K562 (cell line): ENCODE results near the gene TLNRD1. TPM values are rescaled to one million over a fixed set of nuclear protein-coding genes. Genes with fewer than 3 reads are reported as not detected.
A peak's percentile ranks its signal among the peaks of the same experiment; 100 is the strongest.

ENCODE experiments used
- ATAC-seq: fragments of 200-7000 bp; cut with Tn5 transposase; 3 replicates; pipeline ENCODE4 v1.9.1; 2020; ENCODE audit warnings: moderate library complexity
- BruUV-seq: library from RNA; stranded (reverse); fragments of 400-500 nt; replicated peaks from 2 replicates; lab custom pipeline; 2021; lab: Mats Ljungman, UMichigan
- CTCF ChIA-PET: fragments of 300-600 bp; formaldehyde crosslinking; extraction: SDS; loops from one replicate; lab custom pipeline; 2021; ENCODE audit warnings: low intra/inter-chr PET ratio; lab: Yijun Ruan, JAX
- POLR2A ChIA-PET: fragments of 300-600, 350-650 bp; sonication (Branson Sonifier 250); formaldehyde crosslinking; extraction: SDS; loops from one replicate; lab custom pipeline; 2021; ENCODE audit warnings: antibody characterized with exemption, inconsistent platforms; lab: Yijun Ruan, JAX
- DNase-seq, 4 experiments: peaks; one replicate each; pipeline versions ENCODE4 v3.0.0 to v3.0.0-alpha.2; 2011 to 2018; ENCODE audit warnings: low spot score in 3 of 4, mixed read lengths in 3 of 4; ENCODE audit errors: extremely low read depth in 1 of 4
- FAIRE-seq: peaks from 2 replicates; lab custom pipeline; 2011; peaks lifted over from hg19 to GRCh38; lab: Jason Lieb, UNC
- H2AFZ ChIP-seq: 2 replicates; pipeline ENCODE4 v1.6.0; 2011; ENCODE audit warnings: low read depth, low read length, control low read depth, inconsistent platforms
- H3K27ac ChIP-seq: fragments of 200-600 bp; 3 replicates; pipeline ENCODE4 v1.8.0; 2011; ENCODE audit warnings: low read depth, mild to moderate bottlenecking, control low read depth, inconsistent platforms, low read length, moderate library complexity, mixed read lengths; ENCODE audit errors: extremely low read depth
- H3K27me3 ChIP-seq, 2 experiments: fragments of 300-600 bp in 1 of 2; 2 replicates in 1 of 2; 3 replicates in 1 of 2; pipeline versions ENCODE4 v1.6.0 to v1.8.0; 2011; ENCODE audit warnings: inconsistent platforms in 2 of 2, low read length in 2 of 2, mild to moderate bottlenecking in 1 of 2, mixed read lengths in 1 of 2, moderate library complexity in 1 of 2; ENCODE audit not compliant: control insufficient read depth in 2 of 2, insufficient read depth in 2 of 2
- H3K36me3 ChIP-seq: fragments of 300-600 bp; 3 replicates; pipeline ENCODE4 v1.8.0; 2011; ENCODE audit warnings: mild to moderate bottlenecking, low read length, inconsistent platforms; ENCODE audit not compliant: control insufficient read depth, insufficient read depth
- H3K4me1 ChIP-seq, 2 experiments: fragments of 200-600 bp in 1 of 2; replicated peaks in 1 of 2; 2 replicates in 1 of 2; 3 replicates in 1 of 2; pipeline versions ENCODE4 v1.5.1 to v1.8.0; 2011; ENCODE audit warnings: inconsistent platforms in 2 of 2, low read length in 2 of 2, mild to moderate bottlenecking in 1 of 2, mixed read lengths in 1 of 2, moderate library complexity in 1 of 2; ENCODE audit not compliant: control insufficient read depth in 2 of 2, insufficient read depth in 2 of 2
- H3K4me2 ChIP-seq: 2 replicates; pipeline ENCODE4 v1.6.1; 2011; ENCODE audit warnings: low read length, control low read depth, inconsistent platforms, mixed read lengths; ENCODE audit not compliant: insufficient read depth
- H3K4me3 ChIP-seq: fragments of 200-600 bp; sonication (generic), shearing (Covaris generic); 2 replicates; pipeline ENCODE4 v1.5.1; 2016; ENCODE audit warnings: control low read depth, inconsistent platforms
- H3K79me2 ChIP-seq: fragments of 200-600 bp; 3 replicates; pipeline ENCODE4 v1.8.0; 2011; ENCODE audit warnings: low read length, inconsistent platforms; ENCODE audit not compliant: control insufficient read depth, insufficient read depth
- H3K9ac ChIP-seq, 2 experiments: 2 replicates each; pipeline versions ENCODE4 v1.6.0 to v1.6.1; 2011; ENCODE audit warnings: low read depth in 2 of 2, low read length in 2 of 2, control low read depth in 1 of 2, inconsistent platforms in 1 of 2, mild to moderate bottlenecking in 1 of 2, mixed read lengths in 1 of 2; ENCODE audit not compliant: insufficient read depth in 1 of 2
- H3K9me1 ChIP-seq: one replicate; pipeline ENCODE4 v1.6.0; 2011; ENCODE audit warnings: inconsistent platforms, mild to moderate bottlenecking, low read length, moderate library complexity; ENCODE audit not compliant: control insufficient read depth, insufficient read depth
- H3K9me3 ChIP-seq: replicated peaks from 2 replicates; pipeline ENCODE4 v1.5.1; 2011; ENCODE audit warnings: low read depth, low read length, inconsistent platforms; ENCODE audit not compliant: control insufficient read depth, insufficient read depth
- H4K20me1 ChIP-seq: replicated peaks from 2 replicates; pipeline ENCODE4 v1.6.1; 2011; ENCODE audit warnings: low read length, inconsistent platforms, mixed read lengths; ENCODE audit not compliant: control insufficient read depth, insufficient read depth
- DMBX1 ChIP-seq: fragments of 250-450 bp; sonication (Bioruptor Pico); IDR thresholded peaks from 2 replicates; pipeline ENCODE4 v1.8.0; 2022; ENCODE audit warnings: inconsistent platforms, mild to moderate bottlenecking, moderate library complexity, borderline replicate concordance
- EP400 ChIP-seq: fragments of 450-650 bp; IDR thresholded peaks from 2 replicates; pipeline ENCODE4 v1.6.1; 2017; ENCODE audit warnings: antibody characterized with exemption, mild to moderate bottlenecking, moderate library complexity
- FOXO4 ChIP-seq: fragments of 450-650 bp; formaldehyde crosslinking; IDR thresholded peaks from 2 replicates; pipeline ENCODE4 v1.4.0; 2020; ENCODE audit warnings: mild to moderate bottlenecking, moderate library complexity
- MTA2 ChIP-seq: fragments of 450-650 bp; IDR thresholded peaks from 2 replicates; pipeline ENCODE4 v1.6.1; 2016; ENCODE audit warnings: low read depth
- POLR3A ChIP-seq: IDR thresholded peaks from 2 replicates; pipeline ENCODE4 v1.6.1; 2011; ENCODE audit warnings: borderline replicate concordance, mild to moderate bottlenecking, moderate library complexity; ENCODE audit not compliant: insufficient read length, insufficient read depth; ENCODE audit errors: extremely low read depth
- RFX5 ChIP-seq: IDR thresholded peaks from 2 replicates; pipeline ENCODE4 v1.6.1; 2011; ENCODE audit warnings: low read depth, mild to moderate bottlenecking, improper control_type of control experiment, low read length
- USF1 ChIP-seq: sonication (generic); formaldehyde crosslinking; IDR thresholded peaks from 2 replicates; pipeline ENCODE4 v1.9.0; 2022; ENCODE audit warnings: mild to moderate bottlenecking, missing genetic modification reagents
- USF2 ChIP-seq: sonication (generic); formaldehyde crosslinking; IDR thresholded peaks from 2 replicates; pipeline ENCODE4 v1.5.0; 2020; ENCODE audit warnings: missing genetic modification reagents
- ZNF165 ChIP-seq: fragments of 250-450 bp; sonication (Bioruptor Pico); IDR thresholded peaks from 2 replicates; pipeline ENCODE4 v1.4.0; 2020; ENCODE audit warnings: borderline replicate concordance
- ZNF212 ChIP-seq: fragments of 450-650 bp; formaldehyde crosslinking; IDR thresholded peaks from 2 replicates; pipeline ENCODE4 v1.4.0; 2020; ENCODE audit warnings: mild to moderate bottlenecking
- ZNF3 ChIP-seq: fragments of 250-450 bp; sonication (Bioruptor Pico); IDR thresholded peaks from 2 replicates; pipeline ENCODE4 v1.5.0; 2021; ENCODE audit warnings: mild to moderate bottlenecking, moderate library complexity
- ZNF436 ChIP-seq: fragments of 250-450, 450-650 bp; sonication (Bioruptor Pico); formaldehyde crosslinking; IDR thresholded peaks from 2 replicates; pipeline ENCODE4 v1.7.0; 2020; ENCODE audit warnings: mild to moderate bottlenecking
- ZNF696 ChIP-seq: fragments of 250-450 bp; sonication (Bioruptor Pico); conservative IDR thresholded peaks from 2 replicates; pipeline ENCODE4 v1.4.0; 2020; ENCODE audit warnings: mild to moderate bottlenecking, moderate library complexity
- WGBS: fragments of 100-300 bp; shearing (Covaris generic); methylation state at CpG from one replicate; pipeline ENCODE4 v1.1.6; 2016; ENCODE audit warnings: low coverage, mixed read lengths; ENCODE audit not compliant: insufficient coverage; ENCODE audit errors: missing lambda C conversion rate; 5-methylcytosine and 5-hydroxymethylcytosine counted together
- in situ Hi-C: fragments of 300-500 bp; cut with MboI; formaldehyde crosslinking; loops from 4 replicates; pipeline ENCODE4 v1.15.0; 2018; ENCODE audit warnings: inconsistent platforms, mixed read lengths
- intact Hi-C: fragments of 100-400 bp; cut with micrococcal nuclease; formaldehyde crosslinking; loops from 2 replicates; pipeline ENCODE4 v1.14.2; 2022
- polyA plus RNA-seq, 8 experiments: library from polyadenylated mRNA; depleted of rRNA in 4 of 8; stranded (reverse) in 5 of 8; unstranded in 3 of 8; fragments of >200 nt; fragmentation: Nextera tagmentation in 2 of 8; fragmentation: Illumina TruSeq in 1 of 8; extraction: Ambion mirVana in 2 of 8; extraction: Trizol in 1 of 8; gene quantifications; 2 replicates each; pipeline versions ENCODE4 v1.2.1 to v1.2.3, GENCODE V29; 2011 to 2014; ENCODE audit warnings: inconsistent platforms in 1 of 8, missing spikeins in 1 of 8
- total RNA-seq, 7 experiments: library from RNA; depleted of rRNA in 6 of 7; stranded (reverse); fragments of >200 nt in 6 of 7; fragmentation: Illumina TruSeq in 2 of 7; extraction: Trizol in 2 of 7; gene quantifications; 2 replicates each; pipeline versions ENCODE4 v1.2.1 to v1.2.3, GENCODE V29; 2011 to 2021; ENCODE audit warnings: low replicate concordance in 1 of 7

Gene TLNRD1
- total and polyA plus RNA-seq, 9 of the 15 experiments (the other 6 are each of a cell fraction or from before 2014, with no cell fraction given): 1.1 to 33.1 (median 5.7) TPM

DNA sequence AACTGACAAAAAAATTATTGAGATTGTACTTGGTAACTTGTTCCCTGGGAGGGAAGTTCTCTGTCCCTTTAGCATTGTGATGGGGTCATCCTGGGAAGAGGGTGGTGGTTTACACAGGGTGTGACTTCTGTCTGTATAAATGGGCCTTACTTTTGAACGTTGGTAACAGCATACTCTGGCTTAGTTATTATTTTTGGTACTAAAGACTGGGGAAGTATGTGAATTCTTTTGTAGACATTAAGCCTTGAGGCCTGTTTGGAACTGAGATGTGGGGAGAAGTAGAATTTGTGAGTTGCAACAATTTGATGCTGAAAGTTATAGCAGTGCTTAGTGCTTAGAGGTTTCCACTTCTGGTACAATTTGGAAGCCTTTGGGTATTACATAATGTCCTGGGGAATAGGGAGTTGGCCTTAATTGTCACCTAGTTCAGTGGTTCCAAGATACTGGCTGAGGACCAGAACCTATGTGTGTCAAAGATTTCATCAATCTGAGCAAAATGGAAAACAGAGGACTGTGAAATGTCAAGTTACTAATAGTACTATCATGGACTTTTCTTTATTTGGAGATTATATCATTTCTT is 15.9 kb downstream of the TLNRD1 start:
- no peak for DNase-seq
- Histone ChIP-seq H3K9ac (no peak overlapping the region), H4K20me1 (no peaks in the 10 kb centered on the region), H3K4me1 (no peaks in the 10 kb centered on the region), H2AFZ (no peak overlapping the region), H3K36me3 (no peaks in the 10 kb centered on the region), H3K9me3 (no peaks in the 10 kb centered on the region), H3K9me1 (no peaks in the 10 kb centered on the region), H3K4me2 (no peak overlapping the region), H3K27me3 (no peaks in the 10 kb centered on the region), H3K79me2 (no peaks in the 10 kb centered on the region), H3K4me3 (no peak overlapping the region), H3K27ac (no peak overlapping the region)
- 6% methylated on average over 1 of the region's 1 CpG for WGBS
- intact Hi-C loops: no loop called here
- no TSS peak for BruUV-seq
- POLR2A ChIA-PET: interaction anchor here (0.6 kb wide), 1 partner anchor 13 kb away, joined by 3 read pairs; no protein-coding TSS in a partner anchor
- TF ChIP-seq MTA2 (no peak), ZNF696 (CRISPR knock-in tag) (no peak), POLR3A (no peak)
- CTCF ChIA-PET: no interaction called here
- in situ Hi-C loops: no loop called here
- no peak for ATAC-seq
- FAIRE-seq: no peak

DNA sequence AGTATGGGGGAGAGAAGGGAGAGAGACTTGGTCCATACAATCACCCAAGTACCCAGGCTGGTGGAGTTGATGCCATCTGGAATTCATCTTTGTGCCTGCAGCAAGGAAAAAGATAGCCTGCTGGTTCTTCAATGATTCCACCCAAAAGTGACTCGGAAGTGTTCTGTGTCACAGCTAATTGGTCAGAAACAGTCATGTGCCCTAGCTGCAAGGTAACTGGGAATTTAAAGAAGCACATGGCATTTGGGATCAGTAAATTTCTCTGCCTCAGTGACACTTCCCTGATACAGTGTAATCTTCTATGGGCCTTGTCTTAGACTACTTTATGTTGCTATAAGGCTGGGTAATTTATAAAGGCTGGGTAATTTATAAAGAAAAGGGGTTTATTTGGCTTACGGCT is 17.5 kb downstream of the TLNRD1 start:
- Histone ChIP-seq H3K9me3 (no peaks in the 10 kb centered on the region), H3K4me3 (no peak overlapping the region), H3K36me3 (no peaks in the 10 kb centered on the region), H3K9ac (no peak overlapping the region), H3K4me1 (peaks cover 0 to 1% of the 10 kb centered on the region in 2 experiments; a peak in 1 of 5 replicates), H3K4me2 (no peak overlapping the region), H3K27ac (no peak overlapping the region), H2AFZ (0 out of 2 replicates have a peak overlapping the region, but pooled peaks have one; percentile 27), H3K27me3 (no peaks in the 10 kb centered on the region), H3K9me1 (no peaks in the 10 kb centered on the region), H4K20me1 (no peaks in the 10 kb centered on the region), H3K79me2 (no peaks in the 10 kb centered on the region)
- in situ Hi-C loops: no loop called here
- FAIRE-seq: peak; percentile 29
- CTCF ChIA-PET: no interaction called here
- intact Hi-C loops: no loop called here
- WGBS: 60% methylated on average over 2 of the region's 2 CpGs
- no peak for DNase-seq
- BruUV-seq: no TSS peak
- POLR2A ChIA-PET: interaction anchor here (0.8 to 1.1 kb wide), 2 partner anchors 12 to 81 kb away, joined by 3 read pairs; no protein-coding TSS in a partner anchor
- ATAC-seq: no peak
- TF ChIP-seq USF1 (CRISPR knock-in tag): peak; percentile 68
- no peak for TF ChIP-seq ZNF3 (CRISPR knock-in tag)
- no peak for TF ChIP-seq RFX5
- TF ChIP-seq FOXO4 (CRISPR knock-in tag): no peak
- no peak for TF ChIP-seq ZNF165 (CRISPR knock-in tag)
- peak; percentile 80 for TF ChIP-seq USF2 (CRISPR knock-in tag)
- no peak for TF ChIP-seq ZNF436 (CRISPR knock-in tag)
- no peak for TF ChIP-seq ZNF212 (CRISPR knock-in tag)
- TF ChIP-seq DMBX1 (CRISPR knock-in tag): no peak
- no peak for TF ChIP-seq EP400
